Stimulated activated naive CD8-positive, alpha-beta T cell treated with anti-CD3 and anti-CD28 coated beads, Interleukin-15, amount 100 ng/mL, for 72 hours (primary cell): ENCODE results near the gene NDUFV2.

Source experiments
- ATAC-seq: fragments of 150-1000 bp; cut with Tn5 transposase; 2 replicates; pipeline ENCODE4 v1.10.0; 2021; ENCODE audit warnings: mild to moderate bottlenecking, moderate library complexity
- DNase-seq, 2 donors: peaks; one replicate each; pipeline ENCODE4 v3.0.0; 2021 to 2022
- H3K27ac Mint-ChIP-seq, 2 donors: one replicate each; pipeline ENCODE4 v1.8.0; 2022; ENCODE audit warnings: mild to moderate bottlenecking in 2 of 2, mixed read lengths in 2 of 2, moderate library complexity in 2 of 2
- H3K27me3 Mint-ChIP-seq: one replicate; pipeline ENCODE4 v1.8.0; 2022; ENCODE audit warnings: mixed read lengths
- H3K4me1 Mint-ChIP-seq: one replicate; pipeline ENCODE4 v1.8.0; 2022; ENCODE audit warnings: mild to moderate bottlenecking, mixed read lengths
- H3K4me3 Mint-ChIP-seq, 2 donors: one replicate each; pipeline ENCODE4 v1.8.0; 2022; ENCODE audit warnings: mild to moderate bottlenecking in 2 of 2, mixed read lengths in 2 of 2, moderate library complexity in 1 of 2
- H3K9me3 Mint-ChIP-seq, 2 donors: one replicate each; pipeline ENCODE4 v1.8.0; 2022; ENCODE audit warnings: mixed read lengths in 2 of 2

NDUFV2 gene

GRCh38 chr18:9100796-9101195 lies 1.7 kb upstream of the NDUFV2 start:
- peak overlapping the region in 1 of 2 donors; percentile 4 for H3K27ac Mint-ChIP-seq
- H3K4me1 Mint-ChIP-seq = peaks cover 39% of the 10 kb centered on the region
- DNase-seq = no peak
- ATAC-seq = no peak
- H3K4me3 Mint-ChIP-seq = peak overlapping the region in 1 of 2 donors; percentile 68
- no peaks in the 10 kb centered on the region for H3K27me3 Mint-ChIP-seq
- no peaks in the 10 kb centered on the region for H3K9me3 Mint-ChIP-seq

GRCh38 chr18:9101730-9102507 lies 580 bp upstream of the NDUFV2 start:
- no peak for DNase-seq
- Mint-ChIP-seq H3K27me3 (no peaks in the 10 kb centered on the region), H3K27ac (peak overlapping the region; percentile 94 to 95), H3K9me3 (no peaks in the 10 kb centered on the region), H3K4me1 (peaks cover 42% of the 10 kb centered on the region), H3K4me3 (peak overlapping the region; percentile 95)
- peak; percentile 36 for ATAC-seq

DNA sequence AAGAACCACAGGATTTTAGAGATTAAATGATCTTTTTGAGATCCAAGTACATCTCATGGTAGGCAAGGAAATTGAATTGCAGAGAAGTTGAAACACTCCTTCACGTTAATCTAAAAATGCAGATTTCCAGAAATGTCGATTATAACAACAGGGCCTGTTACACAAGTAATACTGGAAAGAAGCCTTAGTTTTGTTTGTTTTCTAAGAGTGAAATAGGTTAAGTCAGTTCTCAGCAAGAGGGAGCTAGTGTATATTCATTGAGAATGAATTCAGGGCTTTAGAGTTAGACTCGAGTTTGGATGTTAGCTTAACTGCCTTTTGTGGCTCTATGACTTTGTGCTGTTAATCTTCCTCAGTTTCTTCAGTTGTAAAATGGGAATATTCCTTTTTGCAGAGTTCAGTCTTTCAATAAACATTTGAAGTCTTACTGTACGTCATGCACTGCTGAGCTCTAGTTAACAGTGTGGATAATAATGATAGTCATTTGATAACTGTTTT lies 926 bp downstream of the NDUFV2 start:
- Mint-ChIP-seq H3K27me3 (no peaks in the 10 kb centered on the region), H3K9me3 (no peaks in the 10 kb centered on the region), H3K4me3 (peak overlapping the region; percentile 95), H3K27ac (peak overlapping the region; percentile 59 to 99), H3K4me1 (peaks cover 45% of the 10 kb centered on the region)
- ATAC-seq (no peak), DNase-seq (no peak)

DNA sequence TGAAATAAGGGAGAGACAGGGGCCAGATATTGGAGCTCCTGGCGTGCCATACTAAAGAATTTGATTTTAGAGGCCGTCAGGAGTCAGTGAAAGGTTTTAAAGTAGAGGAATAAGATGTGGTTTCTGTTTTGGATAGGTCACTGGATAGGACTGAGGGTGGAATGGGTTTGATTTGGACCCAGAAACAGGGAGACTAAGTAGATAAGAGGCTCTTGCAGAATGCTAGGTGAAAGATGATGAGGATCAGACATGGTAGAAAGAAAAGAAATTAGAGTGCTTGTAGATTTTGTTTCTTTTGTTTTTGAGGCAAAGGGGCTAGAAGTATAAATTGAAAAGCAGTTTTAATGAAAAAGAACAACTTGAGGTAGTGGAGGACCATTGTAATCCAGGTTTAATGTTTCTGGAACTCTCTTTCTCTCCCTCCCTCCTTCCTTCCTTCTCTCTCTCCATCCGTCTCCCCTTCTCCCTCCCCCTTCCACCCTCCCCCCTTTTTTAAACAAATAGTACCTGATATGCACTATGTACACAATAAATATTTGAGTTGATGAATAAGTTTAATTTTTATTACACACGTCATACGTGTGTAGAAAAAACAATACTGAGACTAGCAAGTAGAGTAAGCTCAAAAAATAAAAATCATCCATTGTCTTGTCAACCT lies 1.9 kb downstream of the NDUFV2 start:
- peak overlapping the region; percentile 95 for H3K4me3 Mint-ChIP-seq
- ATAC-seq = no peak
- no peaks in the 10 kb centered on the region for H3K27me3 Mint-ChIP-seq
- peaks cover 54% of the 10 kb centered on the region for H3K4me1 Mint-ChIP-seq
- peak overlapping the region; percentile 59 to 99 for H3K27ac Mint-ChIP-seq
- DNase-seq = no peak
- no peaks in the 10 kb centered on the region for H3K9me3 Mint-ChIP-seq

DNA sequence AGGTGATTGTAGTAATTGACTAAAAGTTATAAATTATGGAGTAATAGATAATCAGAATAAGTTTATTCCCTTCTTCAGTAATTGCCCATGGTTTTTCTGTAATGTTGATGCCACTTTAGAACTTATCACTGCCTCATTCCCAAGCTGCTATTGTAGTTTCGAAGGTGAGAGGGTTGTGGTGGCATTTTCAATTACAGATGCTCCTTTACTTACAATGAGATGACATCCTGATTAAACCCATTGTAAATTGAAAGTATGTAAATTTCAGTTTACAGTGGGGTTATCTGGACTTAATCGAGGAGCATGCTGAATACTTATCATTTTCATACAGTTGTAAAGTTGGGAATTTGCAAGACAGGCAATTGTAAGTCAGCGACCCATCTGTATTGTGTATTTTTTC lies 2.9 kb downstream of the NDUFV2 start:
- H3K4me3 Mint-ChIP-seq = peak overlapping the region; percentile 95
- DNase-seq (no peak), ATAC-seq (no peak)
- H3K9me3 Mint-ChIP-seq = no peaks in the 10 kb centered on the region
- no peaks in the 10 kb centered on the region for H3K27me3 Mint-ChIP-seq
- no peak overlapping the region for H3K27ac Mint-ChIP-seq
- peaks cover 65% of the 10 kb centered on the region for H3K4me1 Mint-ChIP-seq

DNA sequence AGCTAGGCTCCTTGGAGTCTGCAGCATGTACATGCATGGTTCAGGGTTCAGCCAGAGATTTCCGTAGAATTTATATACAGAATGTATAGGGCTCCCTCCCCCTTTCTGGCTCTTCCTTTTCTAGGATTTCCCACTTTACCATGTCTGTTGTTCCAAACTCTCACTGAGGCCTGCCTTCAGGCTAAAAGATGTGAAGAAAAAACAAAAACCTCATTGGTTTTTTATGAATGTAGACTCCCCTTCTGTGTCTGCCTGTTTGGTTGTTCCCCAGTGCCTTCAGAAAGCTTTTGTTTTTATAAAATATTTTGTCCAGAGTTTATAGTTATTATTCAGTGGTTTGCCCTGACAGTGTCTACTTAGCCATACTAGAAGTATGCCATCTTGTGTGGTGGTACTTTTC lies 3.6 kb downstream of the NDUFV2 start:
- no peaks in the 10 kb centered on the region for H3K9me3 Mint-ChIP-seq
- H3K27ac Mint-ChIP-seq = peak overlapping the region in 1 of 2 donors; percentile 30
- H3K27me3 Mint-ChIP-seq = no peaks in the 10 kb centered on the region
- DNase-seq = no peak
- no peak for ATAC-seq
- peaks cover 72% of the 10 kb centered on the region for H3K4me1 Mint-ChIP-seq
- H3K4me3 Mint-ChIP-seq = peak overlapping the region; percentile 95

GRCh38 chr18:9106800-9107584 lies 4.5 kb downstream of the NDUFV2 start:
- Mint-ChIP-seq H3K9me3 (no peaks in the 10 kb centered on the region), H3K27ac (peak overlapping the region; percentile 71 to 77), H3K4me1 (peaks cover 67% of the 10 kb centered on the region), H3K4me3 (peak overlapping the region; percentile 95), H3K27me3 (no peaks in the 10 kb centered on the region)
- no peak for DNase-seq
- ATAC-seq = no peak

DNA sequence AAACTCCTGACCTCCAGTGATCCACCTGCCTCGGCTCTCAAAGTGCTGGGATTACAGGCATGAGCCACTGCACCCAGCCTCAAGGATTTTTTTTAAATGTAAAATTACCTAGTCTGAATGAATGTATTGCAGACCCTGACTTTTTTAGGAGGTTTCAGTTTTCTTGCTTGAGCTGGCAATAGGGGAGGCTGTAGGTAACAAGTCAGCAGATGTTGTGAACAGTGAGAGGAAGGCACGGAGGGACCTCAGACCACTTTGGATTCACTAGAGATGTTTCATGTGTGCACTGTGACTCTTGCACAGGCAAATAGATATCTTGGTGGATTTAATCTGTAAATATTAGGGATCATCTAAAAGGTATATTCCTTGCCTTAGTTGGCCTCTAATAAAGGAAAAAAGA lies 6.4 kb downstream of the NDUFV2 start:
- Mint-ChIP-seq H3K4me3 (peak overlapping the region; percentile 59 to 95), H3K9me3 (no peaks in the 10 kb centered on the region), H3K27ac (peak overlapping the region; percentile 80 to 87), H3K4me1 (peaks cover 83% of the 10 kb centered on the region), H3K27me3 (no peaks in the 10 kb centered on the region)
- peak; percentile 69 for ATAC-seq
- DNase-seq = no peak

- no peaks in the 10 kb centered on the region for H3K9me3 Mint-ChIP-seq
- H3K4me3 Mint-ChIP-seq = peak overlapping the region; percentile 59 to 95
- DNase-seq (no peak), ATAC-seq (no peak)
- H3K27me3 Mint-ChIP-seq = no peaks in the 10 kb centered on the region
- H3K27ac Mint-ChIP-seq = peak overlapping the region; percentile 13 to 71
- peaks cover 81% of the 10 kb centered on the region for H3K4me1 Mint-ChIP-seq
These were observed 7.0 kb downstream of the NDUFV2 start for GRCh38 chr18:9109523-9109922.

GRCh38 chr18:9113468-9114149 lies 11.1 kb downstream of the NDUFV2 start:
- H3K27me3 Mint-ChIP-seq = no peaks in the 10 kb centered on the region
- ATAC-seq = no peak

DNA sequence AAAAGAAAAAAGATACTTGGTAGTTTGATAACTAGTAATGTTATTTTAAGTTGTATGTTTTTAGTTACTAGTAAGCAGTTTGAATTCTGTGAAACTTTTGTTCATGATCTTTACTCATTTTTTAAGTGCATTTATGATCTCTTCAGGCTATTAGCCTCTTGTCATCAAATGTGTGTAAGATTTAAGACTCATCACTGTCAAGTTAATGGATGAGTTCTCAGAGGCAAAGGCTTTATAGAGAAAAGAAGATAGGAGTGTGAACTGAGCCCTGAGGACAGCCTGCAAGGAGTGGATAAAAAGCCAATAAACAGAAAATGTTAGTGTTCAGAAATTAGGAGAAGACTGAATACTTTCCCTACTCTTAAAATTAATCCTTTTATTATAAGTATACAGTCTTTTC lies 13.5 kb downstream of the NDUFV2 start:
- Mint-ChIP-seq H3K4me3 (peak overlapping the region; percentile 55 to 69), H3K9me3 (no peaks in the 10 kb centered on the region), H3K4me1 (peaks cover 82% of the 10 kb centered on the region), H3K27ac (peak overlapping the region; percentile 82 to 99), H3K27me3 (no peaks in the 10 kb centered on the region)
- DNase-seq = no peak
- no peak for ATAC-seq

More at GRCh38 chr18:9113468-9114149, 11.1 kb downstream of the NDUFV2 start:
- DNase-seq = no peak
- no peaks in the 10 kb centered on the region for H3K9me3 Mint-ChIP-seq
- H3K4me1 Mint-ChIP-seq = peaks cover 88% of the 10 kb centered on the region
- H3K27ac Mint-ChIP-seq = peak overlapping the region in 1 of 2 donors; percentile 77
- peak overlapping the region; percentile 27 to 37 for H3K4me3 Mint-ChIP-seq

- DNase-seq (no peak), ATAC-seq (peak; percentile 75)
- H3K4me1 Mint-ChIP-seq = peaks cover 78% of the 10 kb centered on the region
- no peaks in the 10 kb centered on the region for H3K9me3 Mint-ChIP-seq
- H3K4me3 Mint-ChIP-seq = peak overlapping the region; percentile 71 to 84
- H3K27ac Mint-ChIP-seq = peak overlapping the region; percentile 95 to 97
- no peaks in the 10 kb centered on the region for H3K27me3 Mint-ChIP-seq
These were observed 15.7 kb downstream of the NDUFV2 start for GRCh38 chr18:9117980-9118841.

GRCh38 chr18:9120796-9121195 lies 18.3 kb downstream of the NDUFV2 start:
- H3K9me3 Mint-ChIP-seq = no peaks in the 10 kb centered on the region
- no peak for DNase-seq
- no peak overlapping the region for H3K27ac Mint-ChIP-seq
- no peaks in the 10 kb centered on the region for H3K27me3 Mint-ChIP-seq
- no peak for ATAC-seq
- peaks cover 70% of the 10 kb centered on the region for H3K4me1 Mint-ChIP-seq
- peak overlapping the region; percentile 63 to 78 for H3K4me3 Mint-ChIP-seq

DNA sequence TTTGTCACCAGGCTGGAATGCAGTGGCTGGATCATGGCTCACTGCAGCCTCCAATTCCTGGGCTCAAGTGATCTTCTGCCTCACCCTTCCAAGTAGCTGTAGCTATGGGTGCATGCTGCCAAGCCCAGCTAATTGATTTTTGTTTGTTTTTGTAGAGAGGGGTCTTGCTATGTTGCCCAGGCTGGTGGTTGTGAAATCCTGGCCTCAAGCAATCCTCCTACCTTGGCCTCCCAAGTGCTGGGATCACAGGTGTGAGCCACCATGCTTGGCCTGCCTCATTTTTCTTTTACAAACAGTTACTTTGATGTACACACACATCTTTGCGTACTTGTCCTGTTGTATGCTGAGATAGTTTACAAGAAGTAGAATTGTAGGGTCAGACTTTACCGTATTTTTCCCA lies 21.0 kb downstream of the NDUFV2 start:
- Mint-ChIP-seq H3K9me3 (no peaks in the 10 kb centered on the region), H3K27ac (peak overlapping the region in 1 of 2 donors; percentile 27), H3K27me3 (no peaks in the 10 kb centered on the region), H3K4me1 (peaks cover 51% of the 10 kb centered on the region), H3K4me3 (peak overlapping the region in 1 of 2 donors; percentile 1)
- no peak for DNase-seq
- ATAC-seq = no peak
